ENCODE results near the gene LPAR3. TPM values are rescaled to one million over a fixed set of nuclear protein-coding genes. Genes with fewer than 3 reads are reported as not detected.

LPAR3 gene
- total and polyA plus RNA-seq, 9 donors = 0.20 to 22.7 (median 2.5) TPM

- H3K4me3 ChIP-seq = no peak overlapping the region
- no peak for DNase-seq
- H3K9me3 ChIP-seq = no peaks in the 10 kb centered on the region
- H3K27me3 ChIP-seq = no peaks in the 10 kb centered on the region
- intact Hi-C loops (cut with DNase I) = no loop called here
- WGBS, 3 donors = 67 to 78% (median 73%) methylated on average over 6 of the region's 6 CpGs
- no peak for TF ChIP-seq POLR2A (IDR thresholded peaks at IDR 0.05)
- TF ChIP-seq CTCF (IDR thresholded peaks at IDR 0.05) = no peak
- TF ChIP-seq EP300 (IDR thresholded peaks at IDR 0.05) = no peak
- no peaks in the 10 kb centered on the region for H3K36me3 ChIP-seq
- H3K4me1 ChIP-seq (ENCODE audit: insufficient read depth) = no peaks in the 10 kb centered on the region
- H3K27ac ChIP-seq = no peak overlapping the region
Measured at GRCh38 chr1:84861988-84862644, 30.9 kb downstream of the LPAR3 start.

GRCh38 chr1:84861516-84861915 lies 31.5 kb downstream of the LPAR3 start:
- intact Hi-C loops (cut with DNase I) = no loop called here
- no peak for TF ChIP-seq EP300 (IDR thresholded peaks at IDR 0.05)
- no peak for TF ChIP-seq POLR2A (IDR thresholded peaks at IDR 0.05)
- TF ChIP-seq CTCF (IDR thresholded peaks at IDR 0.05) = no peak
- H3K36me3 ChIP-seq = no peaks in the 10 kb centered on the region
- no peaks in the 10 kb centered on the region for H3K9me3 ChIP-seq
- no peaks in the 10 kb centered on the region for H3K27me3 ChIP-seq
- H3K27ac ChIP-seq = no peak overlapping the region
- 23 to 52% (median 51%) methylated on average over 1 of the region's 1 CpG for WGBS, 3 donors
- no peak overlapping the region for H3K4me3 ChIP-seq
- H3K4me1 ChIP-seq (ENCODE audit: insufficient read depth) = no peaks in the 10 kb centered on the region
- no peak for DNase-seq

DNA sequence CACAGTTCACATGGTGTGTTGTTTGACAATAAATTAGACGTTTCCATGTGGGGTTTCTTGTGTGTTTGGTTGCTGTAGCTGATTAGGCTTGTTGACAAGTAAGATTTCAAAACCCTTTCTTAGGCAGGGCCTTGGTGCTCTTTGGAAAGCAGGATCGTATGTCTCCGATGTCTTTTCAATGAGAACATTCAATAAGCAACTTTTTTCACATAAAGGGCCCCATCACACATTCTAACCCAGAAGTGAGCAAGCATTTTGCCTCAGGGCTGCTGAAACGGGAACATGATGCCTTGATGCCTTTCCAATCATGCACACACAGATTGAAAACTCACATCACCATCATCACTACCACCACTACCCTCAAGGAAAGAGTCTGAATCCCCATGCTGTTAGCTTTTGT lies 33.1 kb downstream of the LPAR3 start:
- Histone ChIP-seq H3K9me3 (no peaks in the 10 kb centered on the region), H3K36me3 (no peaks in the 10 kb centered on the region), H3K27me3 (no peaks in the 10 kb centered on the region), H3K27ac (no peak overlapping the region), H3K4me1 (ENCODE audit: insufficient read depth) (no peaks in the 10 kb centered on the region), H3K4me3 (no peak overlapping the region)
- no peak for TF ChIP-seq CTCF (IDR thresholded peaks at IDR 0.05)
- no peak for TF ChIP-seq POLR2A (IDR thresholded peaks at IDR 0.05)
- TF ChIP-seq EP300 (IDR thresholded peaks at IDR 0.05) = no peak
- no peak for DNase-seq
- 33 to 52% (median 40%) methylated on average over 4 of the region's 4 CpGs for WGBS, 3 donors
- intact Hi-C loops (cut with DNase I) = no loop called here

DNA sequence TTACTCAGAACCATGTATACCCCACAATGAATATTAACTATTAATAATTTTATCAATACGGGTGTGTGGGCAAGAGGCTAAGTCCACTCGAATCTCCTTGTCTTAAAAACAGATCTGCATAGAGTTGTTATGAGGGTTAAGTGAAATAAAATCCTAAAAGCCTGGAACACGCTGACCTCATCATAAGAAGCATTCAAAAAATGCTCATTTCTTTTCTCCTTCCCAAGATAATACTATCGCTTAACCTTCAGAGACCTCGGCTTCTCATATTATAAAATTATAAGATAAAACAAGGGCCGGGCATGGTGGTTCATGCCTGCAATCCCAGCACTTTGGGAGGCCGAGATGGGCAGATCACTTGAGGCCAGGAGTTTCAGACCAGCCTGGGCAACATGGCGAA lies 35.1 kb downstream of the LPAR3 start:
- Histone ChIP-seq H3K27ac (no peak overlapping the region), H3K9me3 (no peaks in the 10 kb centered on the region), H3K4me3 (no peak overlapping the region), H3K4me1 (ENCODE audit: insufficient read depth) (no peaks in the 10 kb centered on the region), H3K36me3 (no peaks in the 10 kb centered on the region), H3K27me3 (no peaks in the 10 kb centered on the region)
- WGBS, 3 donors = 76 to 81% (median 79%) methylated on average over 8 of the region's 8 CpGs
- intact Hi-C loops (cut with DNase I) = no loop called here
- no peak for DNase-seq
- no peak for TF ChIP-seq EP300 (IDR thresholded peaks at IDR 0.05)
- no peak for TF ChIP-seq CTCF (IDR thresholded peaks at IDR 0.05)
- TF ChIP-seq POLR2A (IDR thresholded peaks at IDR 0.05) = no peak
